HEK293 (cell line): Measurements from ENCODE around the gene MFSD2B.

ENCODE experiments used
- CTCF ChIP-seq: fragments of 450-650 bp; formaldehyde crosslinking; IDR thresholded peaks from 2 replicates; pipeline ENCODE4 v1.5.1; 2016; ENCODE audit warnings: missing biosample characterization, missing genetic modification characterization
- PBX3 ChIP-seq: sonication (generic); formaldehyde crosslinking; IDR thresholded peaks from 2 replicates; pipeline ENCODE4 v1.8.1; 2022; ENCODE audit warnings: mild to moderate bottlenecking, moderate library complexity, missing genetic modification reagents
- ZBTB20 ChIP-seq: fragments of 450-650 bp; formaldehyde crosslinking; IDR thresholded peaks from 2 replicates; pipeline ENCODE4 v1.5.1; 2016; ENCODE audit warnings: missing biosample characterization, missing genetic modification characterization
- ZFP69B ChIP-seq: fragments of 450-650 bp; formaldehyde crosslinking; IDR thresholded peaks from 2 replicates; pipeline ENCODE4 v1.5.1; 2016; ENCODE audit warnings: missing biosample characterization, missing genetic modification characterization
- ZNF121 ChIP-seq: fragments of 450-650 bp; formaldehyde crosslinking; IDR thresholded peaks from 2 replicates; pipeline ENCODE4 v1.5.1; 2016; ENCODE audit warnings: missing biosample characterization, missing genetic modification characterization
- ZNF239 ChIP-seq: fragments of 450-650 bp; formaldehyde crosslinking; IDR thresholded peaks from 2 replicates; pipeline ENCODE4 v1.5.1; 2016; ENCODE audit warnings: missing biosample characterization, missing genetic modification characterization
- ZNF24 ChIP-seq: fragments of 450-650 bp; formaldehyde crosslinking; IDR thresholded peaks from 2 replicates; pipeline ENCODE4 v1.5.1; 2016; ENCODE audit warnings: missing biosample characterization, missing genetic modification characterization
- ZNF837 ChIP-seq: fragments of 450-650 bp; formaldehyde crosslinking; IDR thresholded peaks from 2 replicates; pipeline ENCODE4 v1.5.1; 2016; ENCODE audit warnings: missing biosample characterization, missing genetic modification characterization

GRCh38 chr2:24045511-24046508 lies 35.9 kb downstream of the MFSD2B start:
- TF ChIP-seq CTCF (tag by site-specific recombination) = no peak
- no peak for TF ChIP-seq ZNF121 (tag by site-specific recombination)
- no peak for TF ChIP-seq ZFP69B (tag by site-specific recombination)
- no peak for TF ChIP-seq ZNF239 (tag by site-specific recombination)
- no peak for TF ChIP-seq ZBTB20
- no peak for TF ChIP-seq ZNF837 (tag by site-specific recombination)
- no peak for TF ChIP-seq ZNF24 (tag by site-specific recombination)
- no peak for TF ChIP-seq PBX3 (CRISPR knock-in tag)
